Gastroesophageal sphincter (tissue), 3 donors: Measurements from ENCODE around the gene IRF2BPL.

Source experiments
- CTCF ChIP-seq, 4 experiments: fragments of 200-600 bp in 2 of 4; fragments of 450-650 bp in 2 of 4; sonication (generic) in 1 of 4; IDR thresholded peaks; one replicate each; pipeline ENCODE4 v1.5.1; 2017 to 2019; ENCODE audit warnings: antibody characterized with exemption in 4 of 4, mild to moderate bottlenecking in 2 of 4, moderate library complexity in 2 of 4
- EP300 ChIP-seq: sonication (generic); formaldehyde crosslinking; IDR thresholded peaks from one replicate; pipeline ENCODE4 v1.6.1; 2017; ENCODE audit warnings: antibody characterized with exemption, mild to moderate bottlenecking
- POLR2A ChIP-seq, 2 donors: fragments of 450-650 bp; IDR thresholded peaks; one replicate each; pipeline ENCODE4 v1.6.1; 2017; ENCODE audit warnings: antibody characterized with exemption in 2 of 2, mild to moderate bottlenecking in 2 of 2, moderate library complexity in 1 of 2

GRCh38 chr14:77002889-77003288 lies 25.6 kb downstream of the IRF2BPL start:
- TF ChIP-seq POLR2A (IDR thresholded peaks at IDR 0.05): no peak
- no peak for TF ChIP-seq CTCF (IDR thresholded peaks at IDR 0.05)
- TF ChIP-seq EP300: no peak
